H1 (cell line): ENCODE measurements around the gene C9orf50. TPM values are rescaled to one million over a fixed set of nuclear protein-coding genes. Genes with fewer than 3 reads are reported as not detected.
A peak's percentile ranks its signal among the peaks of the same experiment; 100 is the strongest.

ENCODE experiments used
- CTCF ChIA-PET: fragments of 300-600 bp; sonication (Branson Sonifier 250); formaldehyde crosslinking; loops from one replicate; lab custom pipeline; 2021; ENCODE audit not compliant: partially characterized antibody; lab: Charles Lee
- POLR2A ChIA-PET: fragments of 300-600 bp; sonication (Branson Sonifier 250); formaldehyde crosslinking; loops from one replicate; lab custom pipeline; 2021; ENCODE audit warnings: inconsistent platforms; ENCODE audit not compliant: partially characterized antibody; lab: Charles Lee
- DNase-seq, 2 experiments: peaks; one replicate each; pipeline versions ENCODE4 v3.0.0 to v3.0.0-alpha.2; 2010 to 2022; ENCODE audit warnings: low spot score in 2 of 2, low read depth in 1 of 2, mixed read lengths in 1 of 2
- FAIRE-seq: peaks from 2 replicates; lab custom pipeline; 2011; peaks lifted over from hg19 to GRCh38; lab: Jason Lieb, UNC
- H2AFZ ChIP-seq: 2 replicates; pipeline ENCODE4 v1.8.1; 2012; ENCODE audit warnings: low read length, inconsistent platforms
- H2AK5ac ChIP-seq: 2 replicates; pipeline ENCODE4 v1.6.1; 2013; ENCODE audit warnings: low read depth, low read length
- H2BK120ac ChIP-seq: replicated peaks from 2 replicates; pipeline ENCODE3; 2013; ENCODE audit warnings: low read depth, low read length, inconsistent platforms
- H2BK12ac ChIP-seq: 2 replicates; pipeline ENCODE4 v1.6.1; 2013; ENCODE audit warnings: low read depth, low read length
- H2BK15ac ChIP-seq: 2 replicates; pipeline ENCODE4 v1.6.1; 2013; ENCODE audit warnings: low read length
- H2BK20ac ChIP-seq: 2 replicates; pipeline ENCODE4 v1.6.1; 2013; ENCODE audit warnings: low read length
- H2BK5ac ChIP-seq: 2 replicates; pipeline ENCODE4 v1.6.1; 2013; ENCODE audit warnings: low read depth, low read length
- H3K14ac ChIP-seq: 2 replicates; pipeline ENCODE4 v1.6.1; 2013; ENCODE audit warnings: inconsistent platforms; ENCODE audit not compliant: insufficient read length
- H3K18ac ChIP-seq: 2 replicates; pipeline ENCODE4 v1.6.1; 2013; ENCODE audit warnings: low read length; ENCODE audit errors: extremely low read depth
- H3K23ac ChIP-seq: 2 replicates; pipeline ENCODE4 v1.6.1; 2013; ENCODE audit warnings: inconsistent platforms; ENCODE audit not compliant: insufficient read length
- H3K23me2 ChIP-seq: 2 replicates; pipeline ENCODE4 v1.6.1; 2013; ENCODE audit warnings: low read depth, low read length
- H3K27ac ChIP-seq: 2 replicates; pipeline ENCODE4 v1.6.1; 2011; ENCODE audit warnings: low read depth, low read length, inconsistent platforms
- H3K27me3 ChIP-seq, 4 experiments: replicated peaks in 1 of 4; 1 replicate in 1 of 4; 2 replicates in 3 of 4; pipeline versions ENCODE4 v1.6.1 to v1.8.1; 2011 to 2013; ENCODE audit warnings: low read length in 3 of 4, mild to moderate bottlenecking in 3 of 4, inconsistent platforms in 2 of 4, mixed read lengths in 2 of 4, moderate library complexity in 1 of 4; ENCODE audit not compliant: control insufficient read depth in 3 of 4, insufficient read depth in 3 of 4; ENCODE audit errors: extremely low read depth in 1 of 4
- H3K36me3 ChIP-seq, 4 experiments: 2 replicates each; pipeline versions ENCODE4 v1.6.1 to v1.8.1; 2011 to 2013; ENCODE audit warnings: mild to moderate bottlenecking in 4 of 4, low read length in 3 of 4, moderate library complexity in 2 of 4, control low read depth in 1 of 4, inconsistent platforms in 1 of 4; ENCODE audit not compliant: insufficient read depth in 4 of 4, control insufficient read depth in 2 of 4
- H3K4ac ChIP-seq: replicated peaks from 2 replicates; pipeline ENCODE3; 2013; ENCODE audit warnings: low read length, low read depth, mixed read lengths, inconsistent platforms; ENCODE audit not compliant: insufficient read length
- H3K4me1 ChIP-seq, 4 experiments: replicated peaks in 1 of 4; 1 replicate in 1 of 4; 2 replicates in 3 of 4; pipeline versions ENCODE4 v1.6.1 to v1.8.1; 2011 to 2013; ENCODE audit warnings: low read length in 3 of 4, inconsistent platforms in 2 of 4, mixed read lengths in 1 of 4; ENCODE audit not compliant: insufficient read depth in 4 of 4, control insufficient read depth in 3 of 4
- H3K4me2 ChIP-seq, 2 experiments: 2 replicates each; pipeline versions ENCODE4 v1.6.1 to v1.8.1; 2011 to 2013; ENCODE audit warnings: low read depth in 2 of 2, low read length in 2 of 2, control low read depth in 1 of 2, inconsistent platforms in 1 of 2, mild to moderate bottlenecking in 1 of 2; ENCODE audit not compliant: insufficient read depth in 1 of 2
- H3K4me3 ChIP-seq, 4 experiments: fragments of 200-600, 300-600 bp in 1 of 4; sonication (generic), shearing (Covaris generic), sonication (Bioruptor Twin) in 1 of 4; 2 replicates each; pipeline versions ENCODE4 v1.5.1 to v1.8.1; 2011 to 2016; ENCODE audit warnings: low read length in 4 of 4, low read depth in 3 of 4, control low read depth in 2 of 4, inconsistent platforms in 2 of 4, mild to moderate bottlenecking in 2 of 4, mixed read lengths in 1 of 4, moderate library complexity in 1 of 4; ENCODE audit not compliant: insufficient read depth in 2 of 4; ENCODE audit errors: extremely low read depth in 1 of 4
- H3K56ac ChIP-seq: replicated peaks from 2 replicates; pipeline ENCODE3; 2013; ENCODE audit warnings: low read depth, mild to moderate bottlenecking, mixed read lengths, low read length, inconsistent platforms; ENCODE audit not compliant: insufficient read length
- H3K79me1 ChIP-seq: 2 replicates; pipeline ENCODE4 v1.6.1; 2013; ENCODE audit warnings: low read depth, low read length, control low read depth
- H3K79me2 ChIP-seq, 2 experiments: 2 replicates each; pipeline versions ENCODE4 v1.6.1 to v1.8.1; 2012 to 2013; ENCODE audit warnings: low read length in 2 of 2, mild to moderate bottlenecking in 2 of 2, inconsistent platforms in 1 of 2; ENCODE audit not compliant: insufficient read depth in 2 of 2, control insufficient read depth in 1 of 2
- H3K9ac ChIP-seq, 4 experiments: replicated peaks in 1 of 4; 1 replicate in 1 of 4; 2 replicates in 3 of 4; pipeline versions ENCODE4 v1.6.1 to v1.8.1; 2011 to 2013; ENCODE audit warnings: low read depth in 3 of 4, low read length in 3 of 4, control low read depth in 2 of 4, mild to moderate bottlenecking in 2 of 4, moderate library complexity in 2 of 4, inconsistent platforms in 1 of 4; ENCODE audit errors: extremely low read depth in 1 of 4
- H3K9me3 ChIP-seq, 2 experiments: 2 replicates each; pipeline versions ENCODE4 v1.6.1 to v1.8.1; 2012 to 2013; ENCODE audit warnings: mild to moderate bottlenecking in 2 of 2, moderate library complexity in 2 of 2, control low read depth in 1 of 2, inconsistent platforms in 1 of 2, low read depth in 1 of 2, low read length in 1 of 2, mixed read lengths in 1 of 2; ENCODE audit not compliant: insufficient read depth in 2 of 2
- H4K20me1 ChIP-seq, 2 experiments: replicated peaks in 1 of 2; 2 replicates each; pipeline versions ENCODE3 to v1.8.1; 2011 to 2013; ENCODE audit warnings: inconsistent platforms in 2 of 2, low read length in 2 of 2, mild to moderate bottlenecking in 1 of 2; ENCODE audit not compliant: insufficient read depth in 2 of 2, control insufficient read depth in 1 of 2
- H4K5ac ChIP-seq: 2 replicates; pipeline ENCODE4 v1.6.1; 2013; ENCODE audit warnings: low read length, low read depth, mixed read lengths, inconsistent platforms; ENCODE audit not compliant: insufficient read length
- H4K8ac ChIP-seq: 2 replicates; pipeline ENCODE4 v1.8.0; 2013; ENCODE audit warnings: mild to moderate bottlenecking, moderate library complexity, low read length, inconsistent platforms; ENCODE audit not compliant: insufficient read depth; ENCODE audit errors: extremely low read depth
- H4K91ac ChIP-seq: replicated peaks from 2 replicates; pipeline ENCODE3; 2013; ENCODE audit warnings: low read length, mixed read lengths, inconsistent platforms; ENCODE audit not compliant: insufficient read length
- ASH2L ChIP-seq: fragments of 200-600, 300-600 bp; sonication (generic); IDR thresholded peaks from one replicate; pipeline ENCODE4 v1.7.1; 2017; ENCODE audit warnings: low read length
- JUN ChIP-seq: IDR thresholded peaks from 2 replicates; pipeline ENCODE4 v1.6.1; 2011; ENCODE audit warnings: low read depth, mild to moderate bottlenecking, improper control_type of control experiment, low read length
- NRF1 ChIP-seq: IDR thresholded peaks from 2 replicates; pipeline ENCODE4 v1.6.1; 2011; ENCODE audit warnings: mild to moderate bottlenecking, low read depth, low read length, improper control_type of control experiment
- PHF8 ChIP-seq: fragments of 200-600 bp; sonication (generic); conservative IDR thresholded peaks from 2 replicates; pipeline ENCODE4 v1.7.1; 2012; ENCODE audit warnings: low read depth, mild to moderate bottlenecking, inconsistent platforms, low read length, moderate library complexity
- POLR2A ChIP-seq, 2 experiments: IDR thresholded peaks; 1 replicate in 1 of 2; 2 replicates in 1 of 2; pipeline ENCODE4 v1.6.1; 2011; ENCODE audit warnings: low read depth in 2 of 2, low read length in 2 of 2, mild to moderate bottlenecking in 2 of 2; ENCODE audit errors: control extremely low read depth in 1 of 2
- POLR2AphosphoS5 ChIP-seq: IDR thresholded peaks from 2 replicates; pipeline ENCODE4 v1.6.1; 2011; ENCODE audit warnings: low read depth, low read length
- RBBP5 ChIP-seq: IDR thresholded peaks from 2 replicates; pipeline ENCODE4 v1.7.1; 2012; ENCODE audit warnings: low read depth, mild to moderate bottlenecking, inconsistent platforms, low read length, moderate library complexity, borderline replicate concordance
- SP1 ChIP-seq: IDR thresholded peaks from 2 replicates; pipeline ENCODE4 v1.6.1; 2011; ENCODE audit warnings: low read depth, low read length
- SRF ChIP-seq: IDR thresholded peaks from 2 replicates; pipeline ENCODE4 v1.6.1; 2011; ENCODE audit warnings: mild to moderate bottlenecking, low read depth, low read length, moderate library complexity
- WGBS, 2 experiments: shearing (Covaris generic) in 1 of 2; methylation state at CpG; one replicate each; pipeline versions ENCODE4 v1.1.6 to v1.1.7; 2013 to 2015; ENCODE audit warnings: low lambda C conversion rate in 2 of 2, mixed read lengths in 2 of 2, inconsistent platforms in 1 of 2, low coverage in 1 of 2, missing lambda C conversion rate in 1 of 2; ENCODE audit not compliant: insufficient replicate concordance in 2 of 2, insufficient coverage in 1 of 2, insufficient read length in 1 of 2; ENCODE audit errors: extremely low coverage in 1 of 2, missing lambda C conversion rate in 1 of 2; 5-methylcytosine and 5-hydroxymethylcytosine counted together
- polyA plus RNA-seq, 7 experiments: library from polyadenylated mRNA; depleted of rRNA in 3 of 7; stranded (reverse) in 5 of 7; unstranded in 2 of 7; fragments of >200 nt in 5 of 7; fragments of 200-250 nt in 2 of 7; gene quantifications; 1 replicate in 5 of 7; 2 replicates in 1 of 7; 4 replicates in 1 of 7; pipeline versions ENCODE4 v1.2.1 to v1.2.3, GENCODE V29; 2011 to 2013; ENCODE audit warnings: missing spikeins in 2 of 7, mixed read lengths in 2 of 7
- total RNA-seq: library from RNA; stranded (reverse); fragmentation: NEBNext Ultra II Directional; extraction: Animal tissue kit (Norgen Biotek cat#: 25700); gene quantifications from 2 replicates; pipeline ENCODE4 v1.2.1, GENCODE V29; 2021
- TF ChIP-seq, protein P1 (sequence below), 3 experiments: IDR thresholded peaks; 1 replicate in 2 of 3; 2 replicates in 1 of 3; pipeline versions ENCODE4 v1.5.1 to v1.6.1; 2011; ENCODE audit warnings: low read length in 3 of 3, mild to moderate bottlenecking in 3 of 3, inconsistent platforms in 2 of 3, low read depth in 1 of 3, moderate library complexity in 1 of 3; ENCODE audit not compliant: insufficient read depth in 1 of 3; ENCODE audit errors: control extremely low read depth in 1 of 3

The C9orf50 gene
- total and polyA plus RNA-seq, 2 of the 8 experiments (the other 6 are each of a cell fraction or from before 2014, with no cell fraction given) = not detected

DNA sequence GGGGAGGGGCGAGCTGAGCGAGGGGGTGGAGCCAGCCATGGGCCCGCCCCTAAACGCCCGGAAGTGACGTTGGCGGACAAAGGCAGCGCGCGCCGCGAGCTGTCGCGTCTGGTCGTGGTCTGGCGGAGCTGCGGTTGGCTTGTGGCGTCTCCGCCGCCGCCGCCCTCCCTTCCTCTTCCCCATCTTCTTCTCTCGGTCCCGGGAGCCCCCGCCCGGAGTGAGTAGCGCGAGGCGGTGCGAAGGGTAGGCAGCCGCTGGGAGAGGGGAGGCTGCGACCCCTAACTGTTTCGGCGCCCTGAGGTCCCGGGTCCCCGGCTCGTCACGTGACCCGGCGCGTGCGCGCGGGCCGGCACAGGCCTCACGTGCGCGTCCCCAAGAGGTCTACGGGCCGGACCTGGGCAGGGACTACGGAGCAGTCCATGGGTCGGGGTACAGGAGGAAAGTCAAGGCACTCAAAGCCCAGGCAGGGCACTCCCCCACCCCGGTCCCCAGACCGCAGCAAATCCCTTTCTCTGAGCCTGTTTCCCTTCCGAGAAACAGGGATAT, 5.3 kb upstream of the C9orf50 start, which contains the start of gene NTMT1:
Gene NTMT1, plus strand, starts transcription at position 85 of the 546 bp plus-strand sequence. CDS start 6,541 bp downstream, outside the sequence.
- peak within 1 kb of the TSS; percentile 88 for H2BK5ac ChIP-seq
- peak within 1 kb of the TSS; percentile 89 for H4K5ac ChIP-seq
- H4K20me1 ChIP-seq = peaks cover 38 to 45% of the 10 kb centered on the region in 2 experiments
- H3K79me2 ChIP-seq = peaks cover 47 to 52% of the 10 kb centered on the region in 2 experiments
- H3K4ac ChIP-seq = peak within 1 kb of the TSS; percentile 94
- peak within 1 kb of the TSS; percentile 80 to 85 (median 82) for H3K9ac ChIP-seq
- H3K4me2 ChIP-seq = peak within 1 kb of the TSS; percentile 94 to 99
- H3K27ac ChIP-seq = peak within 1 kb of the TSS; percentile 88
- H3K79me1 ChIP-seq = peaks cover 26% of the 10 kb centered on the region
- no peak within 1 kb of the TSS for H2BK120ac ChIP-seq
- ChIA-PET POLR2A (interaction anchor here (0.8 to 8.4 kb wide), 5 partner anchors 13 to 487 kb away, joined by 3 to 95 read pairs (median 4); partner anchors contain the start of genes ASB6 and IER5L), CTCF (interaction anchor here (0.6 to 8.1 kb wide), 14 partner anchors 12 to 833 kb away, joined by 3 to 104 read pairs (median 8); no protein-coding TSS in a partner anchor)
- H2AK5ac ChIP-seq = peak within 1 kb of the TSS; percentile 68; the same call in 1 of the 2 replicates
- peak within 1 kb of the TSS; percentile 78 to 92 (median 83) for H3K4me3 ChIP-seq
- H2AFZ ChIP-seq = no peak within 1 kb of the TSS
- no peak for FAIRE-seq
- peak within 1 kb of the TSS; percentile 72; the same call in 1 of the 2 replicates for H2BK15ac ChIP-seq
- peaks cover 0 to 5% (median 0%) of the 10 kb centered on the region in 4 experiments; a peak in 2 of 8 replicates for H3K36me3 ChIP-seq
- H3K27me3 ChIP-seq = peaks cover 3 to 9% (median 7%) of the 10 kb centered on the region in 4 experiments
- peak within 1 kb of the TSS; percentile 99 for H3K18ac ChIP-seq
- 0 out of 2 replicates have a peak within 1 kb of the TSS, but pooled peaks have one; percentile 75 for H2BK12ac ChIP-seq
- DNase-seq = peak in 1 of 2 experiments; percentile 98
- peaks cover 10 to 19% (median 13%) of the 10 kb centered on the region in 4 experiments for H3K4me1 ChIP-seq
- H4K8ac ChIP-seq = peak within 1 kb of the TSS; percentile 99
- H3K9me3 ChIP-seq = no peaks in the 10 kb centered on the region
- 2% methylated on average over 48 of the region's 55 CpGs; no CpG with 5 or more reads in 1 of the 2 experiments for WGBS, 2 experiments
- no peak within 1 kb of the TSS for H3K14ac ChIP-seq
- no peak within 1 kb of the TSS for H3K23ac ChIP-seq
- H2BK20ac ChIP-seq = no peak within 1 kb of the TSS
- H3K56ac ChIP-seq = peak within 1 kb of the TSS; percentile 32
- H4K91ac ChIP-seq = no peak within 1 kb of the TSS
- H3K23me2 ChIP-seq = peaks cover 11% of the 10 kb centered on the region
- TF ChIP-seq, protein P1, sequence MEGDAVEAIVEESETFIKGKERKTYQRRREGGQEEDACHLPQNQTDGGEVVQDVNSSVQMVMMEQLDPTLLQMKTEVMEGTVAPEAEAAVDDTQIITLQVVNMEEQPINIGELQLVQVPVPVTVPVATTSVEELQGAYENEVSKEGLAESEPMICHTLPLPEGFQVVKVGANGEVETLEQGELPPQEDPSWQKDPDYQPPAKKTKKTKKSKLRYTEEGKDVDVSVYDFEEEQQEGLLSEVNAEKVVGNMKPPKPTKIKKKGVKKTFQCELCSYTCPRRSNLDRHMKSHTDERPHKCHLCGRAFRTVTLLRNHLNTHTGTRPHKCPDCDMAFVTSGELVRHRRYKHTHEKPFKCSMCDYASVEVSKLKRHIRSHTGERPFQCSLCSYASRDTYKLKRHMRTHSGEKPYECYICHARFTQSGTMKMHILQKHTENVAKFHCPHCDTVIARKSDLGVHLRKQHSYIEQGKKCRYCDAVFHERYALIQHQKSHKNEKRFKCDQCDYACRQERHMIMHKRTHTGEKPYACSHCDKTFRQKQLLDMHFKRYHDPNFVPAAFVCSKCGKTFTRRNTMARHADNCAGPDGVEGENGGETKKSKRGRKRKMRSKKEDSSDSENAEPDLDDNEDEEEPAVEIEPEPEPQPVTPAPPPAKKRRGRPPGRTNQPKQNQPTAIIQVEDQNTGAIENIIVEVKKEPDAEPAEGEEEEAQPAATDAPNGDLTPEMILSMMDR (IDR thresholded peaks at IDR 0.05; ENCODE audit: control extremely low read depth in 1 of 3, insufficient read depth in 1 of 3, low read depth in 1 of 3, low read length in 3 of 3) = no peak
- peak; percentile 78; the same call in 1 of the 2 replicates for TF ChIP-seq RBBP5
- TF ChIP-seq JUN = no peak
- peak; percentile 59; the same call in 1 of the 2 replicates for TF ChIP-seq SP1
- TF ChIP-seq ASH2L = peak; percentile 95
- TF ChIP-seq NRF1 = peak; percentile 12; the same call in 1 of the 2 replicates
- TF ChIP-seq POLR2AphosphoS5 = peak; percentile 98
- no peak for TF ChIP-seq SRF
- peak; percentile 100 for TF ChIP-seq PHF8
- TF ChIP-seq POLR2A (IDR thresholded peaks at IDR 0.05; ENCODE audit: control extremely low read depth in 1 of 2, low read depth in 2 of 2, low read length in 2 of 2) = peak; percentile 93 to 96
